K562 (cell line): ENCODE measurements around the gene MS4A4E. TPM values are rescaled to one million over a fixed set of nuclear protein-coding genes. Genes with fewer than 3 reads are reported as not detected.
A peak's percentile ranks its signal among the peaks of the same experiment; 100 is the strongest.

Experiments used
- ADNP ChIP-seq: fragments of 200-800 bp; sonication (Bioruptor generic); IDR thresholded peaks from 2 replicates; pipeline ENCODE4 v1.6.1; 2016; ENCODE audit warnings: missing genetic modification characterization, missing compliant biosample characterization
- ATF1 ChIP-seq, 2 experiments: fragments of 450-650 bp in 1 of 2; IDR thresholded peaks; 2 replicates each; pipeline ENCODE4 v1.6.1; 2016; ENCODE audit warnings: missing compliant biosample characterization in 1 of 2, missing genetic modification characterization in 1 of 2
- CBFA2T3 ChIP-seq: fragments of 450-650 bp; IDR thresholded peaks from 2 replicates; pipeline ENCODE4 v1.6.1; 2017
- CHCHD3 ChIP-seq: fragments of 250-450 bp; sonication (Bioruptor Pico); IDR thresholded peaks from 2 replicates; pipeline ENCODE4 v2.1.2; 2022; ENCODE audit warnings: mild to moderate bottlenecking
- DMBX1 ChIP-seq: fragments of 250-450 bp; sonication (Bioruptor Pico); IDR thresholded peaks from 2 replicates; pipeline ENCODE4 v1.8.0; 2022; ENCODE audit warnings: inconsistent platforms, mild to moderate bottlenecking, moderate library complexity, borderline replicate concordance
- GABPA ChIP-seq: fragments of 200-800 bp; sonication (Bioruptor generic); conservative IDR thresholded peaks from 2 replicates; pipeline ENCODE4 v1.6.1; 2016; ENCODE audit warnings: low read depth, missing genetic modification characterization, missing compliant biosample characterization
- GATA2 ChIP-seq: sonication (generic); formaldehyde crosslinking; IDR thresholded peaks from 2 replicates; pipeline ENCODE4 v1.4.0; 2020; ENCODE audit warnings: mild to moderate bottlenecking, missing genetic modification reagents
- HDAC8 ChIP-seq: fragments of 450-650 bp; IDR thresholded peaks from 2 replicates; pipeline ENCODE4 v1.6.1; 2016; ENCODE audit warnings: mild to moderate bottlenecking, missing genetic modification characterization, moderate library complexity, missing compliant biosample characterization
- KLF10 ChIP-seq: fragments of 250-450 bp; sonication (Bioruptor Pico); IDR thresholded peaks from 2 replicates; pipeline ENCODE4 v1.6.1; 2021; ENCODE audit warnings: matching md5 sums
- NR2C1 ChIP-seq, 2 experiments: fragments of 450-650 bp; IDR thresholded peaks; 2 replicates each; pipeline ENCODE4 v1.6.1; 2017; ENCODE audit warnings: mild to moderate bottlenecking in 2 of 2, antibody characterized with exemption in 1 of 2, inconsistent platforms in 1 of 2, missing compliant biosample characterization in 1 of 2, missing genetic modification characterization in 1 of 2
- PML ChIP-seq: IDR thresholded peaks from 2 replicates; pipeline ENCODE4 v1.6.1; 2012; ENCODE audit warnings: low read length, inconsistent platforms
- RBM25 ChIP-seq: fragments of 200-400 bp; formaldehyde crosslinking; IDR thresholded peaks from 2 replicates; pipeline ENCODE4 v1.6.1; 2018; ENCODE audit warnings: low read length, low read depth, moderate library complexity; ENCODE audit not compliant: severe bottlenecking
- RNF2 ChIP-seq: sonication (generic); IDR thresholded peaks from 2 replicates; pipeline ENCODE4 v1.6.1; 2016
- SMARCE1 ChIP-seq: fragments of 450-650 bp; IDR thresholded peaks from 2 replicates; pipeline ENCODE4 v1.7.1; 2016; ENCODE audit warnings: mild to moderate bottlenecking
- SP1 ChIP-seq: sonication (generic); formaldehyde crosslinking; IDR thresholded peaks from 2 replicates; pipeline ENCODE4 v1.8.1; 2022; ENCODE audit warnings: mild to moderate bottlenecking, missing genetic modification reagents
- STAT5A ChIP-seq: IDR thresholded peaks from 2 replicates; pipeline ENCODE4 v1.6.1; 2012; ENCODE audit warnings: low read length, inconsistent platforms, borderline replicate concordance
- TAF7 ChIP-seq: fragments of 450-650 bp; IDR thresholded peaks from 2 replicates; pipeline ENCODE4 v1.6.1; 2016; ENCODE audit warnings: missing genetic modification characterization, missing compliant biosample characterization
- TCF3 ChIP-seq: sonication (generic); formaldehyde crosslinking; IDR thresholded peaks from 2 replicates; pipeline ENCODE4 v1.4.0; 2020; ENCODE audit warnings: mild to moderate bottlenecking, missing genetic modification reagents
- TCF7L2 ChIP-seq: fragments of 150-350 bp; IDR thresholded peaks from 2 replicates; pipeline ENCODE4 v1.6.1; 2016; ENCODE audit warnings: low read depth, mild to moderate bottlenecking, low read length, moderate library complexity
- ZKSCAN8 ChIP-seq: fragments of 200-800 bp; sonication (Bioruptor generic); IDR thresholded peaks from 2 replicates; pipeline ENCODE4 v1.6.1; 2016; ENCODE audit warnings: missing genetic modification characterization, missing compliant biosample characterization
- ZNF212 ChIP-seq: fragments of 450-650 bp; formaldehyde crosslinking; IDR thresholded peaks from 2 replicates; pipeline ENCODE4 v1.4.0; 2020; ENCODE audit warnings: mild to moderate bottlenecking
- ZNF224 ChIP-seq: sonication (generic); formaldehyde crosslinking; IDR thresholded peaks from 2 replicates; pipeline ENCODE4 v1.8.0; 2022; ENCODE audit warnings: mild to moderate bottlenecking, missing genetic modification reagents
- ZNF24 ChIP-seq: fragments of 450-650 bp; IDR thresholded peaks from 2 replicates; pipeline ENCODE4 v1.6.1; 2016
- ZNF3 ChIP-seq: fragments of 250-450 bp; sonication (Bioruptor Pico); IDR thresholded peaks from 2 replicates; pipeline ENCODE4 v1.5.0; 2021; ENCODE audit warnings: mild to moderate bottlenecking, moderate library complexity
- polyA plus RNA-seq, 8 experiments: library from polyadenylated mRNA; depleted of rRNA in 4 of 8; stranded (reverse) in 5 of 8; unstranded in 3 of 8; fragments of >200 nt; fragmentation: Nextera tagmentation in 2 of 8; fragmentation: Illumina TruSeq in 1 of 8; extraction: Ambion mirVana in 2 of 8; extraction: Trizol in 1 of 8; gene quantifications; 2 replicates each; pipeline versions ENCODE4 v1.2.1 to v1.2.3, GENCODE V29; 2011 to 2014; ENCODE audit warnings: inconsistent platforms in 1 of 8, missing spikeins in 1 of 8
- total RNA-seq, 7 experiments: library from RNA; depleted of rRNA in 6 of 7; stranded (reverse); fragments of >200 nt in 6 of 7; fragmentation: Illumina TruSeq in 2 of 7; extraction: Trizol in 2 of 7; gene quantifications; 2 replicates each; pipeline versions ENCODE4 v1.2.1 to v1.2.3, GENCODE V29; 2011 to 2021; ENCODE audit warnings: low replicate concordance in 1 of 7
- TF ChIP-seq, protein P1 (sequence below), 3 experiments: IDR thresholded peaks in 2 of 3; conservative IDR thresholded peaks in 1 of 3; 2 replicates each; pipeline ENCODE4 v1.5.1; 2011 to 2012; ENCODE audit warnings: low read length in 3 of 3, mild to moderate bottlenecking in 3 of 3, control low read depth in 2 of 3, improper control_type of control experiment in 1 of 3, inconsistent platforms in 1 of 3, low read depth in 1 of 3, mixed read lengths in 1 of 3, moderate library complexity in 1 of 3; ENCODE audit not compliant: insufficient read depth in 2 of 3
- TF ChIP-seq, protein P2 (sequence below), 2 experiments: fragments of 200-800 bp in 1 of 2; sonication (Bioruptor generic) in 1 of 2; sonication (generic) in 1 of 2; formaldehyde crosslinking in 1 of 2; IDR thresholded peaks in 1 of 2; conservative IDR thresholded peaks in 1 of 2; 2 replicates each; pipeline versions ENCODE4 v1.5.0 to v1.6.1; 2016 to 2020; ENCODE audit warnings: missing compliant biosample characterization in 1 of 2, missing genetic modification characterization in 1 of 2, missing genetic modification reagents in 1 of 2

The MS4A4E gene
- total and polyA plus RNA-seq, 9 of the 15 experiments (the other 6 are each of a cell fraction or from before 2014, with no cell fraction given) = 0.11 to 0.81 (median 0.36) TPM; not detected in 2

DNA sequence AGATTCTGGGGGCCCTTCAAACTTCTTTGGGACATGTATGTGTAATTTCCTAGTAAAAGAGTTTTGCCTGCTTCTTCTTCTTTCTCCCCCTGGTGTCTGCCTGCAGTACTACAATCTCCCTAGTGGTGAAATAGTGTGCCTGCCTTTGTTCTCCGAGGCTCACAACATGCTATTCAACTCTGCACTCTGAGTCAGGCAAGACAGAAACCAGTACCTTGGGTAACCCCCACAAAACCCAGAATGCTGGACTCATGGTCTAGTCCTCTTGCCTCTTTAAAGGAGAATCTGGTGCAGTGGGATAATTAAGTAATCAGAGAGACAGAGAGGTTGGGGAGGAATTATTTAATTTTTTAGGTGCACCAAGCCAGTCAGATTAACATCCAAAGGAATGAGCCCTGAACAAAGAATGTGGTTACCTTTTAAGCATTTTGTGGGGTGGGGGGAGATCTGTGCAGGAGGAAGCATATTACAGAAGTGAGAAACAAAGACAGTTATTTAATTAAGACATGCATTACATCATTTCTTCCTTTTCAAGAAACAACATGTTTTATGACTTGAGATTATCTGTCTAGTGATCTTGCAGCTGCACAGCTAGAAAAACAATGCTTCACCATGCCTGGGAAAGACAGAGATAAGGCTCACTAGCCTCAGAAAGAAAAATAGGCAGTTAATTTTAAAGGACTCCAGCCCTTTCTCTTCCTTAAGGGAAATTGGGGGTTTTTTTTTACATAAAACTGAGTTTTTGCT lies 49.1 kb downstream of the MS4A4E start (continued):
- no peak for TF ChIP-seq TCF7L2
- TF ChIP-seq HDAC8 = no peak
- TF ChIP-seq CBFA2T3 = peak; percentile 81
- TF ChIP-seq TAF7 (tag) = no peak
- peak; percentile 30; the same call in 1 of the 2 replicates for TF ChIP-seq GABPA (tag)
- TF ChIP-seq, protein P1, sequence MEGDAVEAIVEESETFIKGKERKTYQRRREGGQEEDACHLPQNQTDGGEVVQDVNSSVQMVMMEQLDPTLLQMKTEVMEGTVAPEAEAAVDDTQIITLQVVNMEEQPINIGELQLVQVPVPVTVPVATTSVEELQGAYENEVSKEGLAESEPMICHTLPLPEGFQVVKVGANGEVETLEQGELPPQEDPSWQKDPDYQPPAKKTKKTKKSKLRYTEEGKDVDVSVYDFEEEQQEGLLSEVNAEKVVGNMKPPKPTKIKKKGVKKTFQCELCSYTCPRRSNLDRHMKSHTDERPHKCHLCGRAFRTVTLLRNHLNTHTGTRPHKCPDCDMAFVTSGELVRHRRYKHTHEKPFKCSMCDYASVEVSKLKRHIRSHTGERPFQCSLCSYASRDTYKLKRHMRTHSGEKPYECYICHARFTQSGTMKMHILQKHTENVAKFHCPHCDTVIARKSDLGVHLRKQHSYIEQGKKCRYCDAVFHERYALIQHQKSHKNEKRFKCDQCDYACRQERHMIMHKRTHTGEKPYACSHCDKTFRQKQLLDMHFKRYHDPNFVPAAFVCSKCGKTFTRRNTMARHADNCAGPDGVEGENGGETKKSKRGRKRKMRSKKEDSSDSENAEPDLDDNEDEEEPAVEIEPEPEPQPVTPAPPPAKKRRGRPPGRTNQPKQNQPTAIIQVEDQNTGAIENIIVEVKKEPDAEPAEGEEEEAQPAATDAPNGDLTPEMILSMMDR (IDR thresholded peaks at IDR 0.05 in 2 of 3, conservative IDR thresholded peaks at IDR 0.05 in 1 of 3; ENCODE audit: insufficient read depth in 2 of 3, low read depth in 1 of 3, low read length in 3 of 3) = peak; percentile 77 to 99 (median 91)
- no peak for TF ChIP-seq CHCHD3 (CRISPR knock-in tag)
- TF ChIP-seq SMARCE1 = peak; percentile 54
- TF ChIP-seq, protein P2, sequence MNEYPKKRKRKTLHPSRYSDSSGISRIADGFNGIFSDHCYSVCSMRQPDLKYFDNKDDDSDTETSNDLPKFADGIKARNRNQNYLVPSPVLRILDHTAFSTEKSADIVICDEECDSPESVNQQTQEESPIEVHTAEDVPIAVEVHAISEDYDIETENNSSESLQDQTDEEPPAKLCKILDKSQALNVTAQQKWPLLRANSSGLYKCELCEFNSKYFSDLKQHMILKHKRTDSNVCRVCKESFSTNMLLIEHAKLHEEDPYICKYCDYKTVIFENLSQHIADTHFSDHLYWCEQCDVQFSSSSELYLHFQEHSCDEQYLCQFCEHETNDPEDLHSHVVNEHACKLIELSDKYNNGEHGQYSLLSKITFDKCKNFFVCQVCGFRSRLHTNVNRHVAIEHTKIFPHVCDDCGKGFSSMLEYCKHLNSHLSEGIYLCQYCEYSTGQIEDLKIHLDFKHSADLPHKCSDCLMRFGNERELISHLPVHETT (CRISPR knock-in tag; conservative IDR thresholded peaks at IDR 0.05 in 1 of 2, IDR thresholded peaks at IDR 0.05 in 1 of 2) = 0 out of 4 replicates have a peak, but pooled peaks of 1 of the 2 experiments have one; percentile 64
- TF ChIP-seq ZNF3 (CRISPR knock-in tag) = no peak
- TF ChIP-seq GATA2 (CRISPR knock-in tag) = peak; percentile 22; the same call in 1 of the 2 replicates
- peak; percentile 68; the same call in 1 of the 2 replicates for TF ChIP-seq ZKSCAN8 (CRISPR knock-in tag)
- 0 out of 2 replicates have a peak, but pooled peaks have one; percentile 45 for TF ChIP-seq STAT5A
- TF ChIP-seq ZNF24 = peak; percentile 83
- no peak for TF ChIP-seq NR2C1 (IDR thresholded peaks at IDR 0.05)
- TF ChIP-seq NR2C1 (tag; IDR thresholded peaks at IDR 0.05) = peak; percentile 23; the same call in 1 of the 2 replicates
- 0 out of 2 replicates have a peak, but pooled peaks have one; percentile 23 for TF ChIP-seq SP1
- TF ChIP-seq ATF1 (CRISPR knock-in tag; IDR thresholded peaks at IDR 0.05) = no peak
- TF ChIP-seq ATF1 (tag; IDR thresholded peaks at IDR 0.05) = 0 out of 2 replicates have a peak, but pooled peaks have one; percentile 33
- 0 out of 2 replicates have a peak, but pooled peaks have one; percentile 35 for TF ChIP-seq PML
- peak; percentile 42; the same call in 1 of the 2 replicates for TF ChIP-seq TCF3
- 0 out of 2 replicates have a peak, but pooled peaks have one; percentile 4 for TF ChIP-seq ADNP (tag)
- TF ChIP-seq RNF2 = no peak
- no peak for TF ChIP-seq KLF10 (CRISPR knock-in tag)
- TF ChIP-seq RBM25 = no peak
- TF ChIP-seq ZNF212 (CRISPR knock-in tag) = no peak
- no peak for TF ChIP-seq ZNF224
- peak; percentile 73; the same call in 1 of the 2 replicates for TF ChIP-seq DMBX1 (CRISPR knock-in tag)
